ENCODE results near the gene RGS10. TPM values are rescaled to one million over a fixed set of nuclear protein-coding genes. Genes with fewer than 3 reads are reported as not detected.

Gene RGS10
- polyA plus RNA-seq, 1 experiment: 219 TPM

DNA sequence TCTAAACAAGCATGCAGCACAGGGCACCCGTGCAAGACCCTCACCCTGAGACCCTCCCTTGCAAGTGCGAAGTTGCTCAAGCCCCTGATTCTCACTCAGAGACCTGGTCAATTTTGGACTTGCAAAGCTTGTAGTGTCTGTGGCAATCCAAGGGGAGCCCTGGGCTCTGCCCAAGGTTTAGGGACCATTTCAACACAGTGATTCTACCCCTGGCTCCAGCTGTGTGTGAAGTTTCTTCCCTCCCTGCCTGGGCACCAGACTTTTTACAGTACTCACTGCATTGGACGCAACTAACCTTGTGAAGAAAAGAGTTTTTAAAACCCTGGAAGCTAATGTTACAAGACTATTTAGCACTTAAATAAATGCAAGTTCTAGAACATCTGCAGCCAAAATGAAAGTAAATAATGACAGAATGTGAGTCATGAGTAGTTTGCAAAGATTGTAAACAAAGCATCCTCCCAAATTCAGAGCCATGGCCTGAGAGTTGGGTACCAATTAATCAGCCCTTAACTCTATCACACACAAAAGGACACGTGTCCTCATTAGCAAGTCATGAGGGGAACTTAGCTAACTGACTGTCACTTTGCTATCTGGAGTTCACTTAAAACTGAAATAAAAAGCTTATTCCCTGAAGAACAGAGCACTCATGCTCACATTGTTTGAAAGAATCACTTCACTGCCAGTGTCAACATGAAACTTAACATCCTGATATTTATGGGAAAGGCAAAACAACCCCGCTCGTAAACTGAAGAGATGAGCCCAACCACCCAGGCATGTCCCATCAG lies 48.1 kb downstream of the RGS10 start:
- ChIA-PET CTCF (interaction anchor here (1.0 to 1.6 kb wide), 3 partner anchors 50 to 305 kb away, joined by 3 to 4 read pairs (median 3); no protein-coding TSS in a partner anchor), POLR2A (interaction anchor here (0.8 kb wide), 1 partner anchor 288 kb away, joined by 3 read pairs; no protein-coding TSS in a partner anchor)
- no peaks in the 10 kb centered on the region for H3K27me3 ChIP-seq (ENCODE audit: control insufficient read depth, insufficient read depth, low read length)
- no peaks in the 10 kb centered on the region for H3K9me3 ChIP-seq (ENCODE audit: control insufficient read depth, insufficient read depth, low read length)
- no peak overlapping the region for H3K4me3 ChIP-seq (ENCODE audit: low read depth, low read length)
- DNase-seq (ENCODE audit: low read depth, low spot score): peak; percentile 54
- TF ChIP-seq, protein P1, sequence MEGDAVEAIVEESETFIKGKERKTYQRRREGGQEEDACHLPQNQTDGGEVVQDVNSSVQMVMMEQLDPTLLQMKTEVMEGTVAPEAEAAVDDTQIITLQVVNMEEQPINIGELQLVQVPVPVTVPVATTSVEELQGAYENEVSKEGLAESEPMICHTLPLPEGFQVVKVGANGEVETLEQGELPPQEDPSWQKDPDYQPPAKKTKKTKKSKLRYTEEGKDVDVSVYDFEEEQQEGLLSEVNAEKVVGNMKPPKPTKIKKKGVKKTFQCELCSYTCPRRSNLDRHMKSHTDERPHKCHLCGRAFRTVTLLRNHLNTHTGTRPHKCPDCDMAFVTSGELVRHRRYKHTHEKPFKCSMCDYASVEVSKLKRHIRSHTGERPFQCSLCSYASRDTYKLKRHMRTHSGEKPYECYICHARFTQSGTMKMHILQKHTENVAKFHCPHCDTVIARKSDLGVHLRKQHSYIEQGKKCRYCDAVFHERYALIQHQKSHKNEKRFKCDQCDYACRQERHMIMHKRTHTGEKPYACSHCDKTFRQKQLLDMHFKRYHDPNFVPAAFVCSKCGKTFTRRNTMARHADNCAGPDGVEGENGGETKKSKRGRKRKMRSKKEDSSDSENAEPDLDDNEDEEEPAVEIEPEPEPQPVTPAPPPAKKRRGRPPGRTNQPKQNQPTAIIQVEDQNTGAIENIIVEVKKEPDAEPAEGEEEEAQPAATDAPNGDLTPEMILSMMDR (IDR thresholded peaks at IDR 0.05; ENCODE audit: low read depth, low read length): no peak
- H3K27ac ChIP-seq (ENCODE audit: low read depth, low read length): peak overlapping the region; percentile 73

DNA sequence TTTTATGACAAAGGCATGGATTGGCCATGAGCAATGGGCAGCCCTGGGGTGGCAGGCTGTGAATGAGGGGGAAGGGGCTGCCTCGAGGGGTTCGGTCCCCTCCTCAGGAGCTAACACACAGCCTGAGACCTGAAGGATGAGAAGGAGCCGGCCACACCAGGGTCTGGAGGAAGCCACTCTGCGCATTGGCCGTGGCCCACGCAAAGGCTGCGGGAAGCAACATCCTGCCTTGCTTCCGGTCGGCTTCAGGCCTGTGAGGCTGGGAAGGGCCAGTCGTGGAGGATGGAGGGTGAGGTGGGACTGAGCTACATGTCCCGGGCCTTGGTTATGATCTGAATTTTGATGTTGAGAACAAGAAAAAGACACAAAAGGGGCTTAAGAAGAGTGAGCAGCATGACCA lies 49.4 kb downstream of the RGS10 start:
- no peak overlapping the region for H3K27ac ChIP-seq (ENCODE audit: low read depth, low read length)
- no peaks in the 10 kb centered on the region for H3K9me3 ChIP-seq (ENCODE audit: control insufficient read depth, insufficient read depth, low read length)
- H3K4me3 ChIP-seq (ENCODE audit: low read depth, low read length): no peak overlapping the region
- ChIA-PET CTCF (interaction anchor here (0.7 to 1.6 kb wide), 2 partner anchors 75 to 294 kb away, joined by 3 read pairs; no protein-coding TSS in a partner anchor), POLR2A (no interaction called here)
- TF ChIP-seq, protein P1 (IDR thresholded peaks at IDR 0.05; ENCODE audit: low read depth, low read length): no peak
- DNase-seq (ENCODE audit: low read depth, low spot score): no peak
- H3K27me3 ChIP-seq (ENCODE audit: control insufficient read depth, insufficient read depth, low read length): no peaks in the 10 kb centered on the region

DNA sequence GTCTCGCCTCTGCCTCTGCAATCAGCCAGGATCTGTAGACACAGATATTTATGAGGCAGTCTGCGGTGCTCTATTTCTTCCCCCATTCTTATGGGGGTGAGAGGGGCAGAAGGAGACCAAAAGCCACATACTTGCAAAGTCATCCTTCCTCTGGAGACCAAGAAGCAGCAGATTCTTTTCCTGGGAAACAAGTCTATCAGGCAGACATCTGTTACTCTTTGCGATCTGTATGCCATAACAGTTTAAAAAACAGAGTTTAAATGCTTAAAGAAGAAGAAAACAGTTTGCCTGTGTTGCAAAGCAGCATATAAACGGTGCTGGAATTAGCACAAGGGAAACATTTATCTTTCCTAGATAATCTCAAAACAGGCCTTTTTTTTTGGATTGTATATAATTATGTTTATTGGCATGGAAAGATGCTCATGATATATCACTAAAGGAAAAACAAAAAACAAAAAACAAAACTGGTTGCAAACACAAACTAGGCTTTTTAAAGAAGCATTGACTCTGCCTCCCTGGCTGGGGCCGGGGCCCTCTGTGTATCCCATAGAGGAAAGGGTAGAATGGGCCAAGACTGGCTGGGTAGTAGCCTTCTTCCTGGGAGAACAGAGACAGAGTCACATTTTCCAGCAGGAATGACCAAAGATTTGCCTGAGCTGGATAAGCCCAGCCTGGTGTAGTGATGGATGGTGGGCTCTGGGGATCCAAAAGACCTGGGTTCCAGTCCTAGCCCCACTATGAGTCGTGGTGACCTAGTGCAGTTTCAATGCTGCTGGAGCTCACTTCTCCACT lies 50.4 kb downstream of the RGS10 start:
- peak overlapping the region; percentile 72 for H3K27ac ChIP-seq (ENCODE audit: low read depth, low read length)
- DNase-seq (ENCODE audit: low read depth, low spot score): peak; percentile 16
- TF ChIP-seq, protein P1 (IDR thresholded peaks at IDR 0.05; ENCODE audit: low read depth, low read length): no peak
- ChIA-PET CTCF (interaction anchor here (1.6 kb wide), 1 partner anchor 74 kb away, joined by 3 read pairs; no protein-coding TSS in a partner anchor), POLR2A (no interaction called here)
- no peaks in the 10 kb centered on the region for H3K9me3 ChIP-seq (ENCODE audit: control insufficient read depth, insufficient read depth, low read length)
- no peaks in the 10 kb centered on the region for H3K27me3 ChIP-seq (ENCODE audit: control insufficient read depth, insufficient read depth, low read length)
- H3K4me3 ChIP-seq (ENCODE audit: low read depth, low read length): no peak overlapping the region

DNA sequence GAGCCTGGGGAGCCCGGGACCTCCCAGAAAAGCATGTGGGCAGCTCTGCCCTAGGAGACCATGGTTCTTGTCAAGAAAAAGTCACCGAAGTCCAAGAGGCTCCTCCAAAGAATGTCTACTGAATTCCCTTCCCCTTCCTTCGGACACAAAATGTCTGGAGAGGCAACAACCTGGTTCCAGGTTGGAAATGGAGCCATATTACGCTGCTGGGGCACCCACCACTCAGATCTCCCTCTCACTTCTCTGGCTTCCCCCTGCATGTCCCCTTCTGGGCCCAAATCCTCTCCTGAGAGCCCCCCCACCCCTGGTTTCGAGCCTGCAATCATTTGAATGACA lies 52.6 kb downstream of the RGS10 start:
- no peaks in the 10 kb centered on the region for H3K9me3 ChIP-seq (ENCODE audit: control insufficient read depth, insufficient read depth, low read length)
- ChIA-PET POLR2A (interaction anchor here (0.6 to 1.2 kb wide), 3 partner anchors 49 to 326 kb away, joined by 4 to 9 read pairs (median 6); partner anchors contain the start of gene GRK5), CTCF (interaction anchor here (0.6 to 3.9 kb wide), 22 partner anchors 9 to 322 kb away, joined by 3 to 40 read pairs (median 3); no protein-coding TSS in a partner anchor)
- no peak overlapping the region for H3K4me3 ChIP-seq (ENCODE audit: low read depth, low read length)
- no peaks in the 10 kb centered on the region for H3K27me3 ChIP-seq (ENCODE audit: control insufficient read depth, insufficient read depth, low read length)
- TF ChIP-seq, protein P1 (IDR thresholded peaks at IDR 0.05; ENCODE audit: low read depth, low read length): no peak
- H3K27ac ChIP-seq (ENCODE audit: low read depth, low read length): no peak overlapping the region
- no peak for DNase-seq (ENCODE audit: low read depth, low spot score)
